A172 (cell line): ENCODE results near the gene NHSL2. TPM values are rescaled to one million over a fixed set of nuclear protein-coding genes. Genes with fewer than 3 reads are reported as not detected.

Experiments used
- DNase-seq: peaks from one replicate; pipeline ENCODE4 v3.0.0-alpha.2; 2015; ENCODE audit warnings: low spot score
- total RNA-seq: library from RNA; depleted of rRNA; stranded (reverse); fragments of >200 nt; shearing (Covaris generic); gene quantifications from 2 replicates; pipeline ENCODE4 v1.2.3, GENCODE V29; 2014

NHSL2 gene
- total RNA-seq, 1 experiment from 2014 or later: not detected

GRCh38 chrX:72018277-72019112 lies 107.8 kb downstream of the NHSL2 start:
- DNase-seq: peak; percentile 62

- no peak for DNase-seq
These were observed 108.8 kb downstream of the NHSL2 start for GRCh38 chrX:72019487-72019886.

- no peak for DNase-seq
These were observed 109.6 kb downstream of the NHSL2 start for GRCh38 chrX:72020204-72020603.

GRCh38 chrX:72020788-72021187 lies 110.1 kb downstream of the NHSL2 start:
- DNase-seq: no peak

- no peak for DNase-seq
These were observed 111.3 kb downstream of the NHSL2 start for GRCh38 chrX:72021975-72022374.

GRCh38 chrX:72023071-72023470 lies 112.4 kb downstream of the NHSL2 start:
- no peak for DNase-seq

GRCh38 chrX:72025236-72025770 lies 114.7 kb downstream of the NHSL2 start:
- DNase-seq: no peak

- no peak for DNase-seq
These were observed 115.8 kb downstream of the NHSL2 start for GRCh38 chrX:72026341-72027023.

GRCh38 chrX:72027024-72027913 lies 116.6 kb downstream of the NHSL2 start:
- DNase-seq: no peak

GRCh38 chrX:72027914-72028307 lies 117.3 kb downstream of the NHSL2 start:
- no peak for DNase-seq

GRCh38 chrX:72028701-72029470 lies 118.2 kb downstream of the NHSL2 start:
- no peak for DNase-seq

- DNase-seq: peak; percentile 74
These were observed 119.1 kb downstream of the NHSL2 start for GRCh38 chrX:72029483-72030411.

GRCh38 chrX:72030431-72030830 lies 119.8 kb downstream of the NHSL2 start:
- no peak for DNase-seq

- DNase-seq: no peak
These were observed 120.5 kb downstream of the NHSL2 start for GRCh38 chrX:72031118-72031517.

- DNase-seq: no peak
These were observed 121.0 kb downstream of the NHSL2 start for GRCh38 chrX:72031634-72032033.

- no peak for DNase-seq
These were observed 127.0 kb downstream of the NHSL2 start for GRCh38 chrX:72037601-72038000.

- no peak for DNase-seq
These were observed 127.4 kb downstream of the NHSL2 start for GRCh38 chrX:72038016-72038415.

GRCh38 chrX:72038868-72039267 lies 128.2 kb downstream of the NHSL2 start:
- DNase-seq: no peak

GRCh38 chrX:72040506-72040905 lies 129.9 kb downstream of the NHSL2 start:
- no peak for DNase-seq

- DNase-seq: no peak
These were observed 130.5 kb downstream of the NHSL2 start for GRCh38 chrX:72041176-72041575.
